ENCODE results near the gene MRPL41.
"Not testable (repeated sequence)": the region's sequence is repeated elsewhere in the genome, so short reads cannot be mapped to it uniquely, and the experiment has no call there.

Gene MRPL41

GRCh38 chr9:137553654-137554053, 2.0 kb downstream of the MRPL41 start:
- not testable (repeated sequence) for DNase-seq

DNA sequence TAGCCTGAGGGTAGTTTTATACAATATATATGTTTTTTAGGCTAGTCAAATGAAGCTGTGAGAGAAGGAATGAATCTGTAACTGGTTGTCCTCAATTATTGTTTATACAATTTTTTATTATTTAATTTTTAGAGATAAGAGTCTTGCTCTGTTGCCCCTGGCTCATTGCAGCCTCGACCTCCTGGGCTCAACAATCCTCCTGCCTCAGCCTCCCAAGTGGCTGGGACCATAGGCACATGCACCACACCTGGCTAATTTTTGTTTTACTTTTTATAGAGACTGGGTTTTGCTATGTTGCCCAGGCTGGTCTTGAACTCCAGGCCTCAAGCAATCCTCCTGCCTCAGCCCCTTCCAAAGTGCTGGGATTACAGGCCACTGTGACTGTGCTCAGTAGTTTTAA, 2.7 kb downstream of the MRPL41 start:
- no peak for DNase-seq

GRCh38 chr9:137555179-137555578, 3.5 kb downstream of the MRPL41 start:
- no peak for DNase-seq

- no peak for DNase-seq
Observed at GRCh38 chr9:137556069-137556838, 4.6 kb downstream of the MRPL41 start.

GRCh38 chr9:137558127-137558526, 6.4 kb downstream of the MRPL41 start:
- DNase-seq: no peak

DNA sequence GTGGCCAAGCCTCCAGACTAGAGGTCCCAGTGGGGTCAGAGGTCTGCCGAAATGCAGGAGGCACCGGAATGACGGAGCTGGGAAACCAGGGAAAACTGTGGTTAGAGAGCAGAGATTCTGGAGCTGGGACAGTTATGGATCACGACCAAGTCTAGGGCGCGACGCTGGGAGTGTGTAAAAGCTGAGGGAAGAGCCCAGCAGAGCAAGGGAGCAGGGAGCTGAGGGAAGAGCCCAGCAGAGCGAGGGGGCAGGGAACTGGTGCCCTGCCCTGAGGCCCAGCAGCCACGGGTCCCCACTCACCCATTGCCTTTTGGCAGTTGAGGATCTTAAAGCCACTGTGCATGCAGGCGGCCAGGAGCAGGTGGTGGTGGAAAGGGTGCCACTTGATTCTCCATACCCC, 12.5 kb downstream of the MRPL41 start:
- DNase-seq: no peak

- no peak for DNase-seq
Observed at GRCh38 chr9:137564817-137565411, 13.2 kb downstream of the MRPL41 start.

DNA sequence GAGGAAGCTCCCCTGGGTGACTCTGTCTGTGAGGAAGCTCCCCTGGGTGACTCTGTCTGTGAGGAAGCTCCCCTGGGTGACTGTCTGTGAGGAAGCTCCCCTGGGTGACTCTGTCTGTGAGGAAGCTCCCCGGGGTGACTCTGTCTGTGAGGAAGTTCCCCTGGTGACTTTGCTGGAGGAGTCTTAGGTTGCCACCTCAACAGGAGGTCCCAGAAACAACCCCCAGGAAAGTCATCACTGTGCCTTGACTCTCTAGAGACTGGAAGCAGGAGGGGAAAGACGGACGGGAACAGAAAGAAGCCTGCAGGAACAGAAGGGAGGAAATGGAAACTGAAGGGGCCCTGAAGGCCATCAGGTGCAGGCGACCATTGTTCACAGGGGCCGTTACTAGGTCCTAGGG, 16.8 kb downstream of the MRPL41 start:
- not testable (repeated sequence) for DNase-seq

DNA sequence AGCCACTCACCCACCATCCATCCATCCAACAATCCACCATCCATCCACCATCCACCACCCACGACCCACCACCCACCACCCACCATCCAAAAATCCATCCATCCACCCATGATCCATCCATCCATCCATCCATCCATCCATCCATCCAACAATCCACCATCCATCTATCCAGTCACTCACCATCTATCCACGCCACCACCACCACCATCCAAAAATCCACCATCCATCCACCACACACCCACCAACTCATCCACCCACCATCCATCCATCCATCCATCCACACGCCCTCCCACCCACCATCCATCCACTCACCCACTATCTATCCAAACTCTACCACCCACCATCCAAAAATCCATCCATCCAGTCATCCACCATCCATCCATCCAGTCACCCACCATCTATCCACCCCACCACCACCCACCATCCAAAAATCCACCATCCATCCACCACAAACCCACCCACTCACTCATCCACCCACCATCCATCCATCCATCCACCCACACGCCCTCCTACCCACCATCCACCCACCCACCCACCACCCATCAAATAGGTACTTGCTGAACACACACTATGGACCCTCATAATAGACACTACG, 18.0 kb downstream of the MRPL41 start:
- no peak for DNase-seq

- DNase-seq: no peak
Observed at GRCh38 chr9:137570566-137570965, 18.9 kb downstream of the MRPL41 start.

DNA sequence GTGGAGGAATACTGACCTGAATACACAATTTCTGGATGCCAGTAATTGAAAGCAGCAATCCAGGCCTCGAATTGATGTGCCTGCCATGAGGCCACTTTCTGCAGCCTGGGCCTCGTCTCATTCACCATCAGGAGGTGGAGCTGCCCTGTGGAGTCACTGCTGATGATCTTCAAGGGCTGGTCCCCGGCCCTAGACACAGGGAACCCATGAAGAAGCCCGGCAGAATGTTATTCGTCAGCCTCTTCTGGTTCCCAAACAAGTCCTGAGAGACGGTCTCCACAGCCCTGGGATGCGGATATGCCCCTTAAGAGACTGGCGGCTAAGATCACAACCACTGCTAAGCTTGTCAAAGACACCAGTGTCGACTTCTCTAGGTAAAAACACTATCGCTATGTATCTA, 22.5 kb downstream of the MRPL41 start:
- no peak for DNase-seq

DNA sequence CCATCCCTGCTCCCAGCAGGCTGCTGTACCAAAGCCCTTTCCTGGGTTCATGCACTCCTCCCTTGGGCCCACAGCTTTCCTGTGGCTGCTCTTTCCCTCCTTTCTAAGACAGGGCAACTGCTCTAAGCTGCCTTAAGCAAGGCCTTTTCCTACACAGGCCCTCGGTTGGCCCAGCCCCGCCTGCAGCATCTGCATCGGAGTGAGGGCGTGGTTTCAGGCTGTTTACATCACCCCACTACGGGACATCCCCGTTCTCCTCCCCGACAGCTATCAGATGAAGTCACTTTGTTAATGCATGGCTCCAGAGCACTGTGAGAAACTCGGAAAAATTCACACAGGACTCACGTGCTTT, 23.7 kb downstream of the MRPL41 start:
- no peak for DNase-seq

- DNase-seq: no peak
Observed at GRCh38 chr9:137575716-137576411, 24.2 kb downstream of the MRPL41 start.

GRCh38 chr9:137578518-137579258, 27.0 kb downstream of the MRPL41 start, which contains the start of gene DPH7:
Gene DPH7 (minus strand): TSS chr9:137578925. CDS start chr9:137578777, 148 bp downstream.
- peak; percentile 88 for DNase-seq

GRCh38 chr9:137579259-137579604, 27.6 kb downstream of the MRPL41 start:
- DNase-seq: no peak

DNA sequence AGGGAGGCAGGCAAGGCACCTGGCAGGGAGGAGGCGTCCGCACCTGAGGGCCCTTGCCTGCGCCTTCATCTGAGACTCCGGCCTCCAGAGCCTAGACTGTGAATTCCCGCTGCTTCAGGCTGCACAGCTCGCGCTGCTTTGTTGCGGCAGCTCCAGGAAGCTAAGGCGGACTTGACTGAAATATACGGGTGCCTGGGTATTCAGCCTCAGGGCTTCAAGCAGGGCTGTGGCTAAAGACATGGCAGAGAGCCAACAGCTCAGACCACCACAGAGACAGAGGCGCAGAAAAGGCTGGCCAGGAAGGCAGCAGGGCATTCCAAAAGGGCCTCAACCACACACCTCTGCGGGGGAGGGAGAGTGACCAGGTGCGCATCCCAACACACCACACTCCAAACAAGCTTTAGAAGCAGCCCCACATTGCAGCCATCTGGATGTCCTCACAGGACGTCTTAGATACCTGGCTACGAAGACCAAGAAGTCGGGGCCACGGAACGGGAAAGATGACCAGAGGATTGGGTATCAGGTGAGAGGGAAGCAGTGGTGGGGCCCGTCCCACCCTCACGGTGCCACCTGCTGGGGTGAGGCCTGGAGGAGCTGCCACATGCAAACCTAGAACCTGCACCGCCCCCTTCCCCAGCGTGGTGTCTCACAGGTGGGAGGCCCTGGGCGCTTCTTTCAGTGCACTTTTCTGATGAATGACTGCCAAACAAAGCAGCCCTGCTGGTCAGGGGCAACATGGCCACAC, 28.7 kb downstream of the MRPL41 start:
- no peak for DNase-seq

- no peak for DNase-seq
Observed at GRCh38 chr9:137580954-137581322, 29.3 kb downstream of the MRPL41 start.

DNA sequence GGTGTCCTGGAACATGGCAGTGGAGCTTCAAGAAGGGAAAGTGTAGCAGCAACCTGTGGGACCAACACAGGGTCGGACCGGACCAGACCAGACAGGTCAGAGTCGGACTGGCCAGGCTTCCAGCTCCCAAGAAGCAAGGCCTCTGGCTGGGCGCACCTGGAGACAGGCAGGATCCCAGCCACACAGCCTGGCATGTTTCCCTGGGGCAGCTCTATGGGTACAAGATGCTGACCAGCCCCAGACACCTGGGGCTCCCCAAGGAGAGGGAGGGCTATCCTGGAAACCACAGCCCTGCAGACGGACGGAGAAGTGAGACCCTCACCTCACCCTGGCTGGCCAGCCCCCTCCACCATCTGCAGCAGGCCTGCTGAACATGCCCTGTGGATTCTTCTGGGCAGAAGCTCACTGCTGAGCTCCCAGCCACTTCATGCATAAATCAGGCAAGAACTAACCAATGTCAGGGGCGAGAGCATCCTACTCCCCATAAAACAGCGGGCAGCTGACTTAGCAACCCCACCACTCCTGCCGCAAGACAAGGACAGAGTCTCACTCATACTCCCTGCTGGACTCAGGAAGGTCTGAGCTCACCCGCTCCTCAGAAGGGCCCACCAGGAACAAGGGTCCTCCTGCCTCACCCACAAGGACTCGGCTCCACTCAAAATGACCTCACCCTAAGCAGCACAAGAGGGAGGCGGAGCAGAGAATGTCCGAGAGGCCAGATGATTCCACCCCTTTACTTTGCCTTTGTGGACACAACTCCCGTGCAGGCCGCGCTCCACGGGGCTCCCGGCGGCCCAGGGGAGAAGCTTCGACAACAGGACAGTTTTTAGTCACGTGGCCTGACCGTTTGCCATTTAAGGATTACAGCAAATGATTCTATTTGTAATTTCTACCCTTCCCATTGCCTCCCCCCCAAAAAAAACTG, 29.9 kb downstream of the MRPL41 start:
- no peak for DNase-seq

- no peak for DNase-seq
Observed at GRCh38 chr9:137582286-137582860, 30.7 kb downstream of the MRPL41 start.

DNA sequence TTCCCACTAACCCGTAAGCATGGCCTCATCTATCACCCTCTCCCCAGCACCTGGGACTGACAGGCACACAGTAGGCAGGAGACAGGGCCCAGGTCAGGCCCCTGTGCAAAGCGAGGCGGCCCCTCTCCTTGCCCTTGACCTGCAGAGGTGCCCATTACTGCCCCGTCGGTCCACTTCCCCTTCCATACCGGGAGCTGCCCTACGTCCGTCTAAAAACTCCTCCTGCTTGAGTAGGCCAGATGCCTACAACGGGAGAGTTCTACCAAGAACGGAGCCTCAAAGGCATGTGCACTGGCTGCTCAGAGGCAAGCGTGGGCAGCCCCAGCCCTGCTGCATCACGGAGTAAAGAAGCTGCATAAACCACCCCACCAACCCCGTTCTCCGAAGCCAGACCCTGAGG, 31.7 kb downstream of the MRPL41 start:
- DNase-seq: no peak

- no peak for DNase-seq
Observed at GRCh38 chr9:137583957-137584356, 32.3 kb downstream of the MRPL41 start.
